HEK293 (cell line): ENCODE measurements around the gene CPNE4.
A peak's percentile ranks its signal among the peaks of the same experiment; 100 is the strongest.

Experiments
- GFI1B ChIP-seq: fragments of 450-650 bp; formaldehyde crosslinking; IDR thresholded peaks from 2 replicates; pipeline ENCODE4 v1.5.1; 2016; ENCODE audit warnings: missing biosample characterization, missing genetic modification characterization
- GLI2 ChIP-seq: fragments of 450-650 bp; formaldehyde crosslinking; IDR thresholded peaks from 2 replicates; pipeline ENCODE4; 2017; ENCODE audit warnings: missing biosample characterization, missing genetic modification characterization, low read depth, borderline replicate concordance
- GLIS1 ChIP-seq: fragments of 450-650 bp; formaldehyde crosslinking; IDR thresholded peaks from 2 replicates; pipeline ENCODE4 v1.5.1; 2016; ENCODE audit warnings: missing biosample characterization, missing genetic modification characterization
- KLF10 ChIP-seq: fragments of 450-650 bp; IDR thresholded peaks from 2 replicates; pipeline ENCODE4 v1.5.1; 2018; ENCODE audit warnings: missing biosample characterization, mild to moderate bottlenecking, missing genetic modification characterization
- MEIS1 ChIP-seq: sonication (generic); formaldehyde crosslinking; IDR thresholded peaks from 2 replicates; pipeline ENCODE4 v1.8.1; 2022; ENCODE audit warnings: missing genetic modification reagents, mild to moderate bottlenecking, borderline replicate concordance
- OVOL3 ChIP-seq: fragments of 450-650 bp; formaldehyde crosslinking; IDR thresholded peaks from 2 replicates; pipeline ENCODE4 v1.5.1; 2016; ENCODE audit warnings: missing biosample characterization, missing genetic modification characterization
- PRDM2 ChIP-seq: fragments of 450-650 bp; formaldehyde crosslinking; IDR thresholded peaks from 2 replicates; pipeline ENCODE4 v1.5.1; 2016; ENCODE audit warnings: missing biosample characterization, missing genetic modification characterization, borderline replicate concordance
- PRDM6 ChIP-seq: fragments of 450-650 bp; formaldehyde crosslinking; IDR thresholded peaks from 2 replicates; pipeline ENCODE4 v1.5.1; 2017; ENCODE audit warnings: missing biosample characterization, missing genetic modification characterization
- REST ChIP-seq: fragments of 450-650 bp; formaldehyde crosslinking; IDR thresholded peaks from 2 replicates; pipeline ENCODE4 v1.5.1; 2016; ENCODE audit warnings: missing biosample characterization, missing genetic modification characterization
- SCRT2 ChIP-seq: fragments of 450-650 bp; formaldehyde crosslinking; IDR thresholded peaks from 2 replicates; pipeline ENCODE4 v1.5.1; 2016; ENCODE audit warnings: missing biosample characterization, missing genetic modification characterization
- YY1 ChIP-seq: fragments of 450-650 bp; formaldehyde crosslinking; IDR thresholded peaks from 2 replicates; pipeline ENCODE4 v1.5.1; 2018; ENCODE audit warnings: missing biosample characterization, missing genetic modification characterization
- ZNF19 ChIP-seq: fragments of 450-650 bp; formaldehyde crosslinking; IDR thresholded peaks from 2 replicates; pipeline ENCODE4; 2016; ENCODE audit warnings: missing biosample characterization, missing genetic modification characterization, low read depth
- ZNF280D ChIP-seq: fragments of 450-650 bp; formaldehyde crosslinking; IDR thresholded peaks from 2 replicates; pipeline ENCODE4 v1.5.1; 2016; ENCODE audit warnings: missing biosample characterization, missing genetic modification characterization
- ZNF521 ChIP-seq: fragments of 450-650 bp; formaldehyde crosslinking; IDR thresholded peaks from 2 replicates; pipeline ENCODE4 v1.5.1; 2017; ENCODE audit warnings: missing biosample characterization, mild to moderate bottlenecking, missing genetic modification characterization
- ZNF626 ChIP-seq: fragments of 450-650 bp; sonication (Bioruptor Pico); formaldehyde crosslinking; IDR thresholded peaks from 2 replicates; pipeline ENCODE4 v1.5.1; 2018; ENCODE audit warnings: missing biosample characterization, missing genetic modification characterization, inconsistent platforms
- ZNF660 ChIP-seq: fragments of 450-650 bp; IDR thresholded peaks from 2 replicates; pipeline ENCODE4 v1.5.1; 2018; ENCODE audit warnings: missing biosample characterization, mild to moderate bottlenecking, missing genetic modification characterization
- ZNF747 ChIP-seq: fragments of 450-650 bp; formaldehyde crosslinking; IDR thresholded peaks from 2 replicates; pipeline ENCODE4 v1.5.1; 2016; ENCODE audit warnings: missing biosample characterization, missing genetic modification characterization
- ZNF785 ChIP-seq: fragments of 450-650 bp; formaldehyde crosslinking; IDR thresholded peaks from 2 replicates; pipeline ENCODE4 v1.5.1; 2016; ENCODE audit warnings: missing biosample characterization, missing genetic modification characterization
- ZSCAN16 ChIP-seq: fragments of 450-650 bp; formaldehyde crosslinking; IDR thresholded peaks from 2 replicates; pipeline ENCODE4 v1.5.1; 2016; ENCODE audit warnings: missing biosample characterization, missing genetic modification characterization
- ZSCAN30 ChIP-seq: fragments of 450-650 bp; IDR thresholded peaks from 2 replicates; pipeline ENCODE4 v1.5.1; 2018; ENCODE audit warnings: missing biosample characterization, mild to moderate bottlenecking, missing genetic modification characterization, moderate library complexity
- TF ChIP-seq, protein P1 (sequence below): fragments of 450-650 bp; formaldehyde crosslinking; IDR thresholded peaks from 2 replicates; pipeline ENCODE4 v1.5.1; 2017; ENCODE audit warnings: missing biosample characterization, mild to moderate bottlenecking, missing genetic modification characterization, moderate library complexity

The CPNE4 gene

GRCh38 chr3:131502530-131503319 is 532.1 kb downstream of the CPNE4 start, which contains the start of gene MRPL3 (continued):
- TF ChIP-seq ZNF785 (tag by site-specific recombination): 0 out of 2 replicates have a peak, but pooled peaks have one; percentile 57
- TF ChIP-seq KLF10: peak; percentile 32; the same call in 1 of the 2 replicates
- TF ChIP-seq ZNF747 (tag by site-specific recombination): no peak
- TF ChIP-seq REST (tag by site-specific recombination): peak; percentile 48
- TF ChIP-seq YY1 (tag by site-specific recombination): peak; percentile 93
- TF ChIP-seq PRDM6 (tag by site-specific recombination): no peak
- TF ChIP-seq GLI2: no peak
- TF ChIP-seq ZSCAN16 (tag by site-specific recombination): no peak
- peak; percentile 98 for TF ChIP-seq ZNF660 (tag by site-specific recombination)
- TF ChIP-seq MEIS1 (CRISPR knock-in tag): no peak
- 0 out of 2 replicates have a peak, but pooled peaks have one; percentile 30 for TF ChIP-seq OVOL3 (tag by site-specific recombination)
- TF ChIP-seq, protein P1, sequence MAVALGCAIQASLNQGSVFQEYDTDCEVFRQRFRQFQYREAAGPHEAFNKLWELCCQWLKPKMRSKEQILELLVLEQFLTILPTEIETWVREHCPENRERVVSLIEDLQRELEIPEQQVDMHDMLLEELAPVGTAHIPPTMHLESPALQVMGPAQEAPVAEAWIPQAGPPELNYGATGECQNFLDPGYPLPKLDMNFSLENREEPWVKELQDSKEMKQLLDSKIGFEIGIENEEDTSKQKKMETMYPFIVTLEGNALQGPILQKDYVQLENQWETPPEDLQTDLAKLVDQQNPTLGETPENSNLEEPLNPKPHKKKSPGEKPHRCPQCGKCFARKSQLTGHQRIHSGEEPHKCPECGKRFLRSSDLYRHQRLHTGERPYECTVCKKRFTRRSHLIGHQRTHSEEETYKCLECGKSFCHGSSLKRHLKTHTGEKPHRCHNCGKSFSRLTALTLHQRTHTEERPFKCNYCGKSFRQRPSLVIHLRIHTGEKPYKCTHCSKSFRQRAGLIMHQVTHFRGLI (tag by site-specific recombination): peak; percentile 33; the same call in 1 of the 2 replicates
- TF ChIP-seq PRDM2 (tag by site-specific recombination): no peak
- TF ChIP-seq SCRT2 (tag by site-specific recombination): peak; percentile 20; the same call in 1 of the 2 replicates
- TF ChIP-seq GLIS1 (tag by site-specific recombination): peak; percentile 14; the same call in 1 of the 2 replicates
- no peak for TF ChIP-seq ZNF521 (tag by site-specific recombination)
- TF ChIP-seq GFI1B (tag by site-specific recombination): no peak
- TF ChIP-seq ZNF280D (tag by site-specific recombination): peak; percentile 51; the same call in 1 of the 2 replicates
- TF ChIP-seq ZSCAN30 (tag by site-specific recombination): peak; percentile 83
- no peak for TF ChIP-seq ZNF626
- no peak for TF ChIP-seq ZNF19
